Retina (tissue), 1 donor: ENCODE measurements around the gene NAGK.
"Not testable (repeated sequence)": the region's sequence is repeated elsewhere in the genome, so short reads cannot be mapped to it uniquely, and the experiment has no call there.

Experiments used
- DNase-seq: peaks from one replicate; pipeline ENCODE4 v3.0.0-alpha.2; 2016

The NAGK gene

GRCh38 chr2:71068218-71069035 lies at the start of gene NAGK:
Gene NAGK, plus strand, starts transcription at chr2:71068648. Its CDS starts 36 bp downstream, at chr2:71068684.
- DNase-seq, result peak; percentile 99

- not testable (repeated sequence) for DNase-seq
Observed at GRCh38 chr2:71019989-71020388, 48.5 kb upstream of the NAGK start.

DNA sequence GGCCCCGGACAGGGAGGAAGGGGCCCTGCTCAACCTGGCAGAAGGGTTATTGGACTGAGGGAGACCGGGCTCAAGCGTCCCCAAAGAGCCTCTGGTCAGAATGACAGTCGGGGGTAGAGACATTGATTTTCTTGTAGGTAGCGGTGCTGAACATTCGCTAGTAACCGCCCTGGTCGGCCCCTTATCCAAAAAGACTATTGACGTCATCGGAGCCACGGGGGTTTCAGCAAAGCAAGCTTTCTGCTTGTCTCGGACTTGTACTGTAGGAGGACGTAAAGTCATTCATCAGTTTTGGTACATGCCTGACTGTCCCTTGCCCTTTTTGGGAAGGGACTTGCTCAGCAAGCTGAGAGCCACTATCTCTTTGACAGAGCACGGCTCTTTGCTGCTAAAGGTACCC lies 47.1 kb upstream of the NAGK start:
- DNase-seq, result not testable (repeated sequence)

- not testable (repeated sequence) for DNase-seq
Observed at GRCh38 chr2:71023553-71024243, 44.8 kb upstream of the NAGK start.

- DNase-seq, result not testable (repeated sequence)
Observed at GRCh38 chr2:71036296-71036695, 32.2 kb upstream of the NAGK start.

DNA sequence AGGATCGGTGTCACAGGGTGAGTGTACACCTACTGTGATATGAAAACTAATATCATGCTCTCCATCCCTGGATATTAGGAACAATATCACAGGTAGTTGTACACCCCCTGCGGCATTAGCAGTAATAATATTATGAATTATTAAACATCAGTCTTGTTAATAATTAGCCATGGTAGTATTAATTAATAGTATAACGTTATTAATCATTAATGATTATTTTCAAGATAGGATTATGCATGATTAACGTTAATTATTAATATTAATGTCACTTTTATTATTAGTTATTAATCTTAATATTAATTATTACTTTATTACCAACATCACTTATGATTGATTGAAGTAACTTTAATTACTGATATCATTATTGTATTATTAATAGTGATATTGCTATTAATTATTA lies 26.2 kb upstream of the NAGK start:
- no peak for DNase-seq

DNA sequence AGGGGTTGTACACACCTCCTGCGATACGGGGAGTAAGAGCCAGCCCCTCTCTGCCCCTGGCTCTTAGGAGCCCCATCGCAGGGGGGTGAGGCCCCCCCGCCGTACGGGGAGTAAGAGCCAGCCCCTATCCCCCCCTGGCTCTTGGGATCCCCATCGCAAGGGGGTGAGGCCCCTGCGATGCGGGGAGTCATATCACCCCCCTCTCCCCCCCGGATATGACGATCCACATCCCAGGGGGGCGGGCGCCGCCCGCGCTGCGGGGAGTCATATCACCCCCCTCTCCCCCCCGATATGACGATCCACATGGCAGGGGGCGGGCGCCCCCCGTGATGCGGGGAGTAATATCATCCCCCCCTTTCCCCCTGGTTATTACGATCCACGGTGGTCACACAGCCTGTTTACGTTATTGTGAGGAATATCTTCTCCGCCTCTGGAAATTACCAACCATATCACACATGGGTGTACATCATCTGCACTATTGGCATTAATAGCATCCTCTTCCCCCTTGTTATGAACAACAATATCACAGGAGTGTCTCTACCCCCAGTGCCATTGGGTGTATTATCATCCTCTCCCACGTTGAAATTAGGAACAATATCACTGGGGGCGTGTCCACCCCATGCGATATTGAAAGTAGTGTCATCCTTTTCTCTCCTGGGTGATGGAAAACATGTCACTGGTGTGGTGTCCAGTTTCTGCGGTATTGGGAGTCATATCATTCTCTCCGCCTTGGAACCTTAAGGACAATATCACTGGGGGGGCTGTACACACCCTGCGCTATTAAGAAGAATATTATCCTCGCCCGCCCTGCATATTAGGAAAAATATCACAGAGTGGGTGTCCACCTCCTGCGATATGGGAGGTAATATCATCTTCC lies 24.7 kb upstream of the NAGK start:
- no peak for DNase-seq

GRCh38 chr2:71045151-71045550 lies 23.3 kb upstream of the NAGK start:
- no peak for DNase-seq

GRCh38 chr2:71045865-71046548 lies 22.4 kb upstream of the NAGK start:
- no peak for DNase-seq

DNA sequence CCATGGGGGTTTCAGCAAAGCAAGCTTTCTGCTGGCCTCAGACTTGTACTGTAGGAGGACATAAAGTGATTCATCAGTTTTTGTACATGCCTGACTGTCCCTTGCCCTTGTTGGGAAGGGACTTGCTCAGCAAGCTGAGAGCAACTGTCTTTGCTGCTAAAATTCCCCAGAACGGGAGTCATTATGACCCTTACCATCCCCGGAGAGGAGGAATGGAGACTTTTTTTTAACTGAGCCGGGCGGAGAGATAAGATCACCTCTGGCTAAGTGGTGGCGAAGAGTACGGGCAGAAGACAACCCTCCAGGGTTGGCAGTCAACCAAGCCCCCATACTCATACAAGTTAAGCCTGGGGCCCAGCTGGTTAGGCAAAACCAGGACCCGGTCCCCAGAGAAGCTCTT lies 20.4 kb upstream of the NAGK start:
- DNase-seq, result no peak

DNA sequence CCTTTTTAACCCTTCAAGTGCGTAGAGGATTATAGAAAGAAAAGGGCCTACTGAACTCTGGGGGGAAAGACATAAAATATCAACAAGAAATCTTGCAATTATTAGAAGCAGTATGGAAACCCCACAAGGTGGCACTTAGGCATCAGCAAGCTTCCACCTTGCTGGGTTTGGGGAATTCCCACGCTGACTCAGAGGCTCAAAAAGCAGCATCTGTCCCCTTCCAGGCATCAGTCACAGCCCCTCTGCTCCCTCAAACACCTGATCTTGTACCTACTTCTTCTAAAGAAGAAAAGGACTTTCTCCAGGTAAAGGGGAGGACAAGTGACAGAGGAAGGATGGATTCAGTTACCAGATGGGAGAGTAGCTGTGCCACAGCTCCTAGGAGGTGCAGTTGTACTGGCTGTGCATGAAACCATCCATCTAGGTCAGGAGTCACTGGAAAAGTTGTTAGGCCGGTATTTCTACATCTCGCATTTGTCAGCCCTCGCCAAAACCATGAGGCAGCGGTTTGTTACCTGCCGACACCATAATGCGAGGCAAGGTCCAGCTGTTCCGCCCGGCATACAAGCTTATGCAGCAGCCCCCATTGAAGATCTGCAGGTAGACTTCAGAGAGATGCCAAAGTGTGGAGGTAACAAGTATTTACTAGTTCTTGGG lies 18.6 kb upstream of the NAGK start:
- not testable (repeated sequence) for DNase-seq

GRCh38 chr2:71055206-71055740 lies 13.2 kb upstream of the NAGK start:
- DNase-seq, result not testable (repeated sequence)

DNA sequence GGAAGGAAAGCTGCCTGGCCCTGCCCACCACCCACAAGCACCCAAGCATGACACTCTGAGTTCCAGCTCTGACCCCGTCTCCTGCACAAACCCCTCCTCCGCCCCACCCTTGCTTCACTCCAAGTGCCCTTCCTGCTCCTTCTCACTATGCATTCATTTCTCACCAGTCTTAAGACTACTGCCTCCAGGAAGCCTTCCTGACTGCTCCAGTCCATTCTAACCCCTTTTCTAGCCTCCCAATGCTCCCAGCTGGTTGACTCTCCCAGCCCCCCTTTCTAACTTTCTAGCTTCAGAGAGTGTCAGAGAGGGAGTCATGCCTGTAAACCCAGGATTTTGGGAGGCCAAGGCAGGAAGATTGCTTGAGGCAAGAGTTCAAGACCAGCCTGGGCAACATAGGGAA lies 8.2 kb upstream of the NAGK start:
- no peak for DNase-seq

DNA sequence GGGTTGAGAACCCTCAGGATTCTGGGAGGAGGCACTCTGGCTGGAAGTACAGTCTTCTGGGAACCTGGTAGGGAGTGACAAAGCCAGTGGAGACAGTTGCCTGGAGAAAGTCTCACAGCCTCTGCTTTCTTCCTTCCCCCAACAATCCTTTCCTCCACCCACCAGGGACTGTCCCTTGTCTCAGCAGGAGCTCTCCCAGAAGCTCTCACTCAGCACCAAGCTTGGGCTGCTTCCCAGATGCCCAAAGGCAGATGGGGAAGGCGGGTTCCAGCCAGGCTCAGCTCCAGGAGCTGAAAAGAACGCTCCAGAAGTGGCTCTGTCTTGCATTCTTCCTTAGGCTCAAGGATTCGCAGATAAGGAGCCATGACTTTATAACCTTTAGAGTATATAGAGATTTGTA lies 7.6 kb upstream of the NAGK start:
- DNase-seq, result no peak

GRCh38 chr2:71063216-71063615 lies 5.2 kb upstream of the NAGK start:
- no peak for DNase-seq

DNA sequence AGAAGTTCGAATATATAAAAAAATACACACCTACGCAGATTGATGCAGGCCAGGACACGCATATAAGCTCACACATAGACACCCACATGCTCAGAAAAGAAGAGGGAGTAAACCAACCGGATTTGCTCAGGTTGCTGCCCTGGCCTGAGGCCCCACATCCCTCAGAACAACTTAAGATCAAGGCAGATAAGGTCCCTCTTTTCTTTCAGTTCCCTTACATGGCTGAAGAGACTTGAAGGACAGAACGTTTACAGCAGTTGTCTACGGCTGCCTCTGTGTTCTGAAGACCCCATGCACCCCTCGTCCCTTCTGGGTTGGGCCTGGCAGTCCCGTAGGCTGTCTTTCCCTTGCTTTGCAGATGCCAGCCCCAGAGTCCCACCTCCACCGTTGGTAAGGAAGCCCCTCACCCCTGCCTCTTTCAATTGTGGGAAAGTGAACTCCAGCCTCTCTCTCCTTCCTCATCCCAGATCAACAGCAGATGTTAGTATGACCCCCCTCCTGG lies 4.3 kb upstream of the NAGK start:
- no peak for DNase-seq

GRCh38 chr2:71064754-71065621 lies 3.5 kb upstream of the NAGK start:
- no peak for DNase-seq

DNA sequence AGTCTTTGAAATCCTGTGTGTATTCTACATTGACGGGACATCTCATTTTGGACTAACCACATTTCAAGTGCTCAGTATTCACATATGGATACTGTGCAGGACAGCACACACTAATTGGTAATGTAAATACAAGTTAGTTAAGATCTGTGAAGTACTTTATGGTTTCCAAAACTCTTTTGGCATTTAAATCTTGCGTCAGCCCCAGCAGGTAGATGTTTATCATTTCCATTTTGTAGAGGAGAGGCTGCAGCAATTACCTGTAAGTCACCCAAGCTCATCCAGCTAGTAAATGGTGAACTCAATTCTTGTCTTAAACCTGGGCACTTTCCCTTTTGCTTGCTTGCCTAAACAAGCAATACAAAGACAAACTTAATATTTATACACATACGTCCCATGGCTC lies 1.6 kb upstream of the NAGK start:
- no peak for DNase-seq

DNA sequence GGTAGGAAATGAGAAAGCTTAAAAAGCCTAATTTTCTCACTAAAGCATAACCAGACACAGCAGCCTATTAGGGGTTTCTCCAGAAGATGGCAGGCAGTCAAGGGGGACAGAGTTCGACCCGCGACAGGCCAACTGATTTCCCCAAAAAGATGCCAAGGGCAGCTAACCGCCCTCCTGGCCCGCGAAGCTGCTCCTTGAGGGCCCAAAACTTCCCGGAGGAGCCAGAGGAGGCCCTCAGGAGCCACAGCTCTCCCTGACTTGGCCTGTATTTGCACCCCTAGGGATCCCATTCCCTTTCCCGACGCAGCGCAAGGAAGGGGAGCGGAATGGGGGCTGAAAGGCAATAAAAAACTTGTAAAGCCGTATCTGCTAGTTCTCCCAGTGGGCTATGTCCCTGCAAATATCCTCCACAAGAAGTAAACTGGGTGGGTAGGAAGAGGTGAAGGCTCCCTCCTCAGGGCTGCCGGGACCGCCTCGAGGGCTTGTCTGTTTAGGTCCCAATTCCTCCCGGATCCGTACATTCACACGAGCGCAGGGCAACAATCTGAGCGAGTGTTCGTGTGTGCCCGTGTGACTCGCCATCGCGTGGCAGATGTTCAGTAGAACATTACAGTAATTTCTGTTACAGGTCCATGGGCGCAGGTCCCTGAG lies 756 bp upstream of the NAGK start:
- no peak for DNase-seq

GRCh38 chr2:71069376-71069775 lies 928 bp downstream of the NAGK start:
- DNase-seq, result no peak
